Ishikawa (cell line): Measurements from ENCODE around the gene FBRSL1.

ENCODE experiments used
- CEBPB ChIP-seq: IDR thresholded peaks from 2 replicates; pipeline ENCODE4 v1.6.1; 2012
- CREB1 ChIP-seq: IDR thresholded peaks from 2 replicates; pipeline ENCODE4 v1.6.1; 2012; ENCODE audit warnings: low read depth
- EGR1 ChIP-seq: IDR thresholded peaks from 2 replicates; pipeline ENCODE4 v1.6.1; 2012
- EP300 ChIP-seq: IDR thresholded peaks from 2 replicates; pipeline ENCODE4 v1.6.1; 2012; ENCODE audit warnings: borderline replicate concordance
- FOXM1 ChIP-seq: IDR thresholded peaks from 2 replicates; pipeline ENCODE4 v1.6.1; 2012; ENCODE audit warnings: low read depth, borderline replicate concordance
- MAX ChIP-seq: IDR thresholded peaks from 2 replicates; pipeline ENCODE4 v1.6.1; 2012
- NFIC ChIP-seq: IDR thresholded peaks from 2 replicates; pipeline ENCODE4 v1.6.1; 2012
- RAD21 ChIP-seq: IDR thresholded peaks from 2 replicates; pipeline ENCODE4 v1.6.1; 2012; ENCODE audit warnings: low read depth
- REST ChIP-seq: IDR thresholded peaks from 2 replicates; pipeline ENCODE4 v1.6.1; 2012; ENCODE audit warnings: low read depth, mild to moderate bottlenecking
- TAF1 ChIP-seq: IDR thresholded peaks from 2 replicates; pipeline ENCODE4 v1.6.1; 2012; ENCODE audit warnings: low read depth, mild to moderate bottlenecking
- TCF12 ChIP-seq: IDR thresholded peaks from 2 replicates; pipeline ENCODE4 v1.6.1; 2012; ENCODE audit warnings: low read depth
- TEAD4 ChIP-seq: IDR thresholded peaks from 2 replicates; pipeline ENCODE4 v1.6.1; 2012
- USF1 ChIP-seq: IDR thresholded peaks from 2 replicates; pipeline ENCODE4 v1.6.1; 2012
- YY1 ChIP-seq: IDR thresholded peaks from 2 replicates; pipeline ENCODE4 v1.6.1; 2012; ENCODE audit warnings: low read depth
- ZBTB7A ChIP-seq: IDR thresholded peaks from 2 replicates; pipeline ENCODE4 v1.6.1; 2012; ENCODE audit warnings: low read depth

Gene FBRSL1

GRCh38 chr12:132458846-132459641 is 30.9 kb upstream of the FBRSL1 start:
- no peak for TF ChIP-seq NFIC

- TF ChIP-seq RAD21 (peak; percentile 50; the same call in 1 of the 2 replicates), TEAD4 (no peak)
Measured at GRCh38 chr12:132460571-132460970, 29.4 kb upstream of the FBRSL1 start.

GRCh38 chr12:132461526-132461925 is 28.4 kb upstream of the FBRSL1 start:
- TF ChIP-seq TAF1 (no peak), USF1 (no peak), TCF12 (no peak)

- TF ChIP-seq MAX (no peak), TEAD4 (no peak)
Measured at GRCh38 chr12:132462788-132463187, 27.2 kb upstream of the FBRSL1 start.

GRCh38 chr12:132464820-132465219 is 25.1 kb upstream of the FBRSL1 start:
- TF ChIP-seq USF1, result no peak

- TF ChIP-seq YY1 (no peak), RAD21 (no peak), TCF12 (no peak), ZBTB7A (no peak), EP300 (no peak), REST (no peak), CREB1 (no peak), NFIC (no peak), MAX (no peak), TAF1 (no peak), EGR1 (no peak), USF1 (no peak), TEAD4 (no peak), FOXM1 (no peak)
Measured at GRCh38 chr12:132465269-132466190, 24.4 kb upstream of the FBRSL1 start.

- TF ChIP-seq FOXM1 (no peak), TEAD4 (no peak), NFIC (no peak), CREB1 (no peak)
Measured at GRCh38 chr12:132466241-132467201, 23.4 kb upstream of the FBRSL1 start.

GRCh38 chr12:132467511-132467910 is 22.4 kb upstream of the FBRSL1 start:
- TF ChIP-seq FOXM1, result no peak
- TF ChIP-seq USF1, result no peak
- TF ChIP-seq YY1, result no peak
- TF ChIP-seq EP300, result no peak
- TF ChIP-seq REST, result no peak
- no peak for TF ChIP-seq TAF1
- TF ChIP-seq MAX, result no peak
- TF ChIP-seq ZBTB7A, result no peak
- no peak for TF ChIP-seq CEBPB
- no peak for TF ChIP-seq EGR1
- no peak for TF ChIP-seq CREB1
- TF ChIP-seq NFIC, result no peak
